LHCN-M2 (cell line): ENCODE results near the gene GALNT14. TPM values are rescaled to one million over a fixed set of nuclear protein-coding genes. Genes with fewer than 3 reads are reported as not detected.

Source experiments
- DNase-seq: peaks from one replicate; pipeline ENCODE4 v3.0.0-alpha.2; 2012; ENCODE audit warnings: low read depth
- total RNA-seq: library from RNA; depleted of rRNA; stranded (reverse); fragments of >200 nt; gene quantifications from 2 replicates; pipeline ENCODE4 v1.2.3, GENCODE V29; 2014; rRNA removed

The GALNT14 gene
- total RNA-seq, 1 experiment from 2014 or later, result not detected

GRCh38 chr2:30860726-30861125 lies 277.5 kb downstream of the GALNT14 start:
- no peak for DNase-seq

Other genes with a start within 250 kb of the GALNT14 start
- under 0.01 and 0.06 TPM in 2 replicates for gene CAPN14, start 79.1 kb upstream of the GALNT14 start, total RNA-seq
- 9.1 and 10.9 TPM in 2 replicates for gene EHD3, start 95.7 kb upstream of the GALNT14 start, total RNA-seq